ENCODE data around the gene DNM3. TPM values are rescaled to one million over a fixed set of nuclear protein-coding genes. Genes with fewer than 3 reads are reported as not detected.

Gene DNM3
- total RNA-seq, 1 donor from 2014 or later: 1.1 TPM

DNA sequence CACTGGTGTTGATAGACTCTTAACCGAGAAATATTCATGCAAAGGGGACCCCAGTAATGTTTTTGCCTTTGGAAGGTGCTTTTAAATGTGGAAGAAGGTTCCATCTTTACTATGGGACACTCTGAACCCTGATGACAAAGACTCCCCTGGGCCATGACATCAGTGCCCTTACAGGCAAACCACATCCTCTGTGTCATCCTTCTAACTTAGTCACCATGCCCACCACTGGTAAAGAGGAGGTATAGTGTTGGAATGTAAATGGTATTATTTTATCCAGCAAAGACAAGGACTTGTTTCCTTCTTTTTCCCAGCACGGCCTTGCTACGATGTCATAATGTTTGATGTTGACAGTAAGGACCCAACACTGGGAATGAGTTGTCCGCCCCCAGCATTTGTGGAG lies 47.2 kb upstream of the DNM3 start:
- H3K27ac ChIP-seq: no peak overlapping the region
- no peaks in the 10 kb centered on the region for H3K27me3 ChIP-seq
- no peak for TF ChIP-seq EZH2 (IDR thresholded peaks at IDR 0.05)
- TF ChIP-seq, protein P1, sequence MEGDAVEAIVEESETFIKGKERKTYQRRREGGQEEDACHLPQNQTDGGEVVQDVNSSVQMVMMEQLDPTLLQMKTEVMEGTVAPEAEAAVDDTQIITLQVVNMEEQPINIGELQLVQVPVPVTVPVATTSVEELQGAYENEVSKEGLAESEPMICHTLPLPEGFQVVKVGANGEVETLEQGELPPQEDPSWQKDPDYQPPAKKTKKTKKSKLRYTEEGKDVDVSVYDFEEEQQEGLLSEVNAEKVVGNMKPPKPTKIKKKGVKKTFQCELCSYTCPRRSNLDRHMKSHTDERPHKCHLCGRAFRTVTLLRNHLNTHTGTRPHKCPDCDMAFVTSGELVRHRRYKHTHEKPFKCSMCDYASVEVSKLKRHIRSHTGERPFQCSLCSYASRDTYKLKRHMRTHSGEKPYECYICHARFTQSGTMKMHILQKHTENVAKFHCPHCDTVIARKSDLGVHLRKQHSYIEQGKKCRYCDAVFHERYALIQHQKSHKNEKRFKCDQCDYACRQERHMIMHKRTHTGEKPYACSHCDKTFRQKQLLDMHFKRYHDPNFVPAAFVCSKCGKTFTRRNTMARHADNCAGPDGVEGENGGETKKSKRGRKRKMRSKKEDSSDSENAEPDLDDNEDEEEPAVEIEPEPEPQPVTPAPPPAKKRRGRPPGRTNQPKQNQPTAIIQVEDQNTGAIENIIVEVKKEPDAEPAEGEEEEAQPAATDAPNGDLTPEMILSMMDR (IDR thresholded peaks at IDR 0.05): no peak
- no peak for TF ChIP-seq EZH2phosphoT487 (IDR thresholded peaks at IDR 0.05)
- H3K36me3 Mint-ChIP-seq: peaks cover 39% of the 10 kb centered on the region
- H3K79me2 ChIP-seq (ENCODE audit: low read depth): no peaks in the 10 kb centered on the region
- H3K9me3 Mint-ChIP-seq: no peaks in the 10 kb centered on the region
- H3K4me3 ChIP-seq: no peak overlapping the region
- H3K27me3 Mint-ChIP-seq (ENCODE audit: insufficient read depth, low read depth): no peaks in the 10 kb centered on the region
- no peak overlapping the region for H3K4me2 ChIP-seq
- no peaks in the 10 kb centered on the region for H3K36me3 ChIP-seq
- H3K9ac ChIP-seq: no peak overlapping the region
- no peak overlapping the region for H2AFZ ChIP-seq (replicated peaks)
- no peak overlapping the region for H3K27ac Mint-ChIP-seq
- H3F3A ChIP-seq (ENCODE audit: low read depth): no peaks in the 10 kb centered on the region
- H4K20me1 ChIP-seq (ENCODE audit: low read depth): no peaks in the 10 kb centered on the region
- no peaks in the 10 kb centered on the region for H3K4me1 ChIP-seq
- no peaks in the 10 kb centered on the region for H3K9me3 ChIP-seq (ENCODE audit: low read depth)
- DNase-seq (ENCODE audit: low spot score): no peak
- no peak overlapping the region for H3K4me3 Mint-ChIP-seq
- no peaks in the 10 kb centered on the region for H3K4me1 Mint-ChIP-seq

DNA sequence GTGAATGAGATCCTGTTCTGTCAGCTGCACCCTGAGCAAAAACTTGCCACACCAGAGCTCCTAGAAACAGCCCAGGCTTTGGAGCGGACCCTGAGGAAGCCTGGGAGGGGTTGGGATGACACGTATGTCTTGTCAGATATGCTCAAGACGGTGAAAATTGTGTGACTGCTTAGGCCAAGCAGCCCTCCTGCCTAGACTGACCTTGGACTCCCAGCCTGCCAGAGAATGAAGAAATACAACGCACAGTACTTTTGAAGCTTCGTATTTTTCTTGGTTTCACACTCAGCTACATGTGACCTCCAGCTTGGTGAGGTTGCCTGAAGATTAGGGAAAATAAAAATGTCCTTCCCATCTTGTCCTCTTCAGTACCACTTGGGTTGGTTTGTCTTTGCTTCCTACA lies 44.7 kb upstream of the DNM3 start:
- Histone ChIP-seq H4K20me1 (ENCODE audit: low read depth) (no peaks in the 10 kb centered on the region), H3K4me1 (no peaks in the 10 kb centered on the region), H3K9me3 (ENCODE audit: low read depth) (no peaks in the 10 kb centered on the region), H3K36me3 (no peaks in the 10 kb centered on the region), H3K9ac (no peak overlapping the region), H3K4me3 (no peak overlapping the region), H3K79me2 (ENCODE audit: low read depth) (no peaks in the 10 kb centered on the region), H3K27me3 (no peaks in the 10 kb centered on the region), H3F3A (ENCODE audit: low read depth) (no peaks in the 10 kb centered on the region), H2AFZ (replicated peaks) (no peak overlapping the region), H3K4me2 (no peak overlapping the region), H3K27ac (no peak overlapping the region)
- DNase-seq (ENCODE audit: low spot score): no peak
- Mint-ChIP-seq H3K27me3 (ENCODE audit: insufficient read depth, low read depth) (peaks cover 2% of the 10 kb centered on the region), H3K9me3 (no peaks in the 10 kb centered on the region), H3K36me3 (peaks cover 27% of the 10 kb centered on the region), H3K4me1 (peaks cover 3% of the 10 kb centered on the region), H3K27ac (no peak overlapping the region), H3K4me3 (no peak overlapping the region)
- TF ChIP-seq, protein P1 (IDR thresholded peaks at IDR 0.05): no peak
- TF ChIP-seq EZH2 (IDR thresholded peaks at IDR 0.05) (no peak), EZH2phosphoT487 (IDR thresholded peaks at IDR 0.05) (no peak)

DNA sequence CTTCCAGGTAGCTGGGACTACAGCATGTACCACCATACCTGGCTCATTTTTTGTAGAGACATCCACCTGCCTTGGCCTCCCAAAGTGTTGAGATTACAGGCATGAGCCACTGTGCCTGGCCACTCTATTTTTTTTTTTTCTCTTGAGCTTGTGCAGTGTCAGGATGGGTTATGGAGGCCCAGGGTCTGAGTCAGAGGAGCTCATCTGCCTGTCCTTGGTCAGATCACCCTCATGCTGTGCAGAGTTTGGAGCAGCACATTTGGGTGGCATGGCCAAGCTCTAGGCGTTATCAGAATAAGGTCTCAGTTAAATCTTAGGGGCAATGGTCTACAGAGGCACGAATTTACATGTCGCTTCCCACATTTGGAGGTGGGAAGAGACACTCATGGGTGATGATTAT lies 43.0 kb upstream of the DNM3 start:
- no peak overlapping the region for H3K4me3 ChIP-seq
- no peak for TF ChIP-seq EZH2 (IDR thresholded peaks at IDR 0.05)
- no peak for TF ChIP-seq EZH2phosphoT487 (IDR thresholded peaks at IDR 0.05)
- TF ChIP-seq, protein P1 (IDR thresholded peaks at IDR 0.05): no peak
- H3K4me1 ChIP-seq: no peaks in the 10 kb centered on the region
- H3K27me3 ChIP-seq: no peaks in the 10 kb centered on the region
- H3K4me3 Mint-ChIP-seq: no peak overlapping the region
- H3K79me2 ChIP-seq (ENCODE audit: low read depth): no peaks in the 10 kb centered on the region
- peaks cover 6% of the 10 kb centered on the region for H3K4me1 Mint-ChIP-seq
- H3K9me3 Mint-ChIP-seq: no peaks in the 10 kb centered on the region
- H3K27me3 Mint-ChIP-seq (ENCODE audit: insufficient read depth, low read depth): peaks cover 2% of the 10 kb centered on the region
- no peak overlapping the region for H3K27ac ChIP-seq
- no peaks in the 10 kb centered on the region for H3F3A ChIP-seq (ENCODE audit: low read depth)
- no peak overlapping the region for H3K9ac ChIP-seq
- H3K9me3 ChIP-seq (ENCODE audit: low read depth): no peaks in the 10 kb centered on the region
- H3K36me3 Mint-ChIP-seq: peaks cover 23% of the 10 kb centered on the region
- no peak overlapping the region for H2AFZ ChIP-seq (replicated peaks)
- H3K36me3 ChIP-seq: no peaks in the 10 kb centered on the region
- no peaks in the 10 kb centered on the region for H4K20me1 ChIP-seq (ENCODE audit: low read depth)
- no peak for DNase-seq (ENCODE audit: low spot score)
- H3K4me2 ChIP-seq: no peak overlapping the region
- H3K27ac Mint-ChIP-seq: no peak overlapping the region

All from neural progenitor cell (in vitro differentiated cells).